WTC11 (cell line): ENCODE data around the gene NOP9. TPM values are rescaled to one million over a fixed set of nuclear protein-coding genes. Genes with fewer than 3 reads are reported as not detected.

ENCODE experiments used
- ATAC-seq: fragments of 200-7000 bp; cut with Tn5 transposase; 2 replicates; pipeline ENCODE4 v1.10.0; 2021; ENCODE audit warnings: mild to moderate bottlenecking, moderate library complexity
- CTCF ChIA-PET: fragments of 300-600 bp; sonication (Branson Sonifier 250); formaldehyde crosslinking; loops from one replicate; lab custom pipeline; 2021; ENCODE audit warnings: antibody characterized with exemption; lab: Charles Lee
- POLR2A ChIA-PET: fragments of 350-600 bp; sonication (Branson Sonifier 250); formaldehyde crosslinking; loops from one replicate; lab custom pipeline; 2021; ENCODE audit warnings: antibody characterized with exemption; lab: Charles Lee
- DNase-seq: peaks from one replicate; pipeline ENCODE4 v3.0.0; 2021; ENCODE audit warnings: low spot score
- H3K27ac Mint-ChIP-seq: 2 replicates; pipeline ENCODE4 v1.8.0; 2021; ENCODE audit warnings: mixed read lengths
- H3K27me3 Mint-ChIP-seq: 2 replicates; pipeline ENCODE4 v1.8.0; 2021; ENCODE audit warnings: low read depth, mild to moderate bottlenecking, moderate library complexity, mixed read lengths
- H3K36me3 Mint-ChIP-seq: 2 replicates; pipeline ENCODE4 v1.8.0; 2021; ENCODE audit warnings: mixed read lengths
- H3K4me1 Mint-ChIP-seq: 2 replicates; pipeline ENCODE4 v1.8.0; 2022; ENCODE audit warnings: mixed read lengths
- H3K4me3 Mint-ChIP-seq: 2 replicates; pipeline ENCODE4 v1.8.0; 2021; ENCODE audit warnings: mild to moderate bottlenecking, moderate library complexity, mixed read lengths
- H3K9me3 Mint-ChIP-seq: 2 replicates; pipeline ENCODE4 v1.8.0; 2021; ENCODE audit warnings: mixed read lengths
- ATF1 ChIP-seq: sonication (generic); formaldehyde crosslinking; IDR thresholded peaks from 2 replicates; pipeline ENCODE4 v1.8.1; 2023; ENCODE audit warnings: mild to moderate bottlenecking, moderate library complexity, missing genetic modification reagents
- CBFB ChIP-seq: sonication (generic); formaldehyde crosslinking; IDR thresholded peaks from 2 replicates; pipeline ENCODE4 v1.8.1; 2022; ENCODE audit warnings: mild to moderate bottlenecking, low read depth, missing genetic modification reagents
- CREB1 ChIP-seq: sonication (generic); formaldehyde crosslinking; IDR thresholded peaks from 2 replicates; pipeline ENCODE4 v1.8.0; 2023; ENCODE audit warnings: mild to moderate bottlenecking, missing genetic modification reagents
- EMX1 ChIP-seq: fragments of 250-450 bp; sonication (Bioruptor Pico); IDR thresholded peaks from 2 replicates; pipeline ENCODE4 v1.8.0; 2021; ENCODE audit warnings: mild to moderate bottlenecking
- ETV6 ChIP-seq: sonication (generic); formaldehyde crosslinking; IDR thresholded peaks from 2 replicates; pipeline ENCODE4 v1.8.1; 2022; ENCODE audit warnings: mild to moderate bottlenecking, missing genetic modification reagents
- GABPB1 ChIP-seq: sonication (generic); formaldehyde crosslinking; IDR thresholded peaks from 2 replicates; pipeline ENCODE4 v1.8.1; 2023; ENCODE audit warnings: mild to moderate bottlenecking, missing genetic modification reagents
- GRHL2 ChIP-seq: fragments of 250-450 bp; sonication (Bioruptor Pico); IDR thresholded peaks from 2 replicates; pipeline ENCODE4 v1.8.0; 2022; ENCODE audit warnings: mild to moderate bottlenecking, moderate library complexity; ENCODE audit not compliant: insufficient replicate concordance, severe bottlenecking
- HMGA2 ChIP-seq: fragments of 250-450 bp; sonication (Bioruptor Pico); IDR thresholded peaks from 2 replicates; pipeline ENCODE4 v1.4.0; 2021; ENCODE audit warnings: mild to moderate bottlenecking, moderate library complexity
- IRF2 ChIP-seq: sonication (generic); formaldehyde crosslinking; IDR thresholded peaks from 2 replicates; pipeline ENCODE4 v1.8.0; 2022; ENCODE audit warnings: low read depth, missing genetic modification reagents, borderline replicate concordance
- MAX ChIP-seq: sonication (generic); formaldehyde crosslinking; IDR thresholded peaks from 2 replicates; pipeline ENCODE4 v1.8.0; 2022; ENCODE audit warnings: mild to moderate bottlenecking, missing genetic modification reagents
- MXD4 ChIP-seq: fragments of 250-450 bp; sonication (Bioruptor Pico); IDR thresholded peaks from 2 replicates; pipeline ENCODE4 v1.8.0; 2021; ENCODE audit warnings: mild to moderate bottlenecking, moderate library complexity, borderline replicate concordance
- NFATC4 ChIP-seq: fragments of 250-450 bp; sonication (Bioruptor Pico); IDR thresholded peaks from 2 replicates; pipeline ENCODE4 v1.9.0; 2021; ENCODE audit warnings: mild to moderate bottlenecking
- USF2 ChIP-seq: sonication (generic); formaldehyde crosslinking; IDR thresholded peaks from 2 replicates; pipeline ENCODE4 v1.8.1; 2023; ENCODE audit warnings: mild to moderate bottlenecking, missing genetic modification reagents, moderate library complexity
- ZBTB43 ChIP-seq: sonication (generic); formaldehyde crosslinking; IDR thresholded peaks from 2 replicates; pipeline ENCODE4 v1.8.1; 2023; ENCODE audit warnings: mild to moderate bottlenecking, missing genetic modification reagents
- ZNF138 ChIP-seq: sonication (generic); formaldehyde crosslinking; conservative IDR thresholded peaks from 2 replicates; pipeline ENCODE4 v1.8.1; 2022; ENCODE audit warnings: mild to moderate bottlenecking, moderate library complexity, missing genetic modification reagents
- ZNF396 ChIP-seq: fragments of 250-450 bp; sonication (Bioruptor Pico); IDR thresholded peaks from 2 replicates; pipeline ENCODE4 v1.8.0; 2021; ENCODE audit warnings: mild to moderate bottlenecking, moderate library complexity, borderline replicate concordance
- ZNF512 ChIP-seq: sonication (generic); formaldehyde crosslinking; IDR thresholded peaks from 2 replicates; pipeline ENCODE4 v1.8.1; 2022; ENCODE audit warnings: missing genetic modification reagents, borderline replicate concordance
- ZNF532 ChIP-seq: fragments of 250-450 bp; sonication (Bioruptor Pico); IDR thresholded peaks from 2 replicates; pipeline ENCODE4 v1.9.0; 2021; ENCODE audit warnings: mild to moderate bottlenecking, borderline replicate concordance
- ZNF671 ChIP-seq: fragments of 250-450 bp; sonication (Bioruptor Pico); IDR thresholded peaks from 2 replicates; pipeline ENCODE4 v1.8.0; 2021; ENCODE audit warnings: mild to moderate bottlenecking
- total RNA-seq: library from RNA; stranded (reverse); gene quantifications from 3 replicates; pipeline ENCODE4 v1.2.3, GENCODE V29; 2021
- TF ChIP-seq, protein P1 (sequence below): sonication (generic); formaldehyde crosslinking; IDR thresholded peaks from 2 replicates; pipeline ENCODE4 v1.8.1; 2022; ENCODE audit warnings: mild to moderate bottlenecking, moderate library complexity, missing genetic modification reagents
- TF ChIP-seq, protein P2 (sequence below): fragments of 250-450 bp; sonication (Bioruptor Pico); conservative IDR thresholded peaks from 2 replicates; pipeline ENCODE4 v1.9.0; 2021; ENCODE audit warnings: mild to moderate bottlenecking
- TF ChIP-seq, protein P3 (sequence below): sonication (generic); formaldehyde crosslinking; IDR thresholded peaks from 2 replicates; pipeline ENCODE4 v1.8.0; 2022; ENCODE audit warnings: mild to moderate bottlenecking, missing genetic modification reagents

NOP9 gene
- total RNA-seq, 1 experiment from 2014 or later = 44.4 TPM

- TF ChIP-seq GRHL2 (CRISPR knock-in tag) (no peak), ATF1 (CRISPR knock-in tag) (no peak), ZNF532 (CRISPR knock-in tag) (no peak), USF2 (peak; percentile 79), CREB1 (CRISPR knock-in tag) (no peak), ZNF671 (CRISPR knock-in tag) (no peak), MXD4 (CRISPR knock-in tag) (no peak), EMX1 (CRISPR knock-in tag) (no peak), ETV6 (peak; percentile 97)
- TF ChIP-seq, protein P1, sequence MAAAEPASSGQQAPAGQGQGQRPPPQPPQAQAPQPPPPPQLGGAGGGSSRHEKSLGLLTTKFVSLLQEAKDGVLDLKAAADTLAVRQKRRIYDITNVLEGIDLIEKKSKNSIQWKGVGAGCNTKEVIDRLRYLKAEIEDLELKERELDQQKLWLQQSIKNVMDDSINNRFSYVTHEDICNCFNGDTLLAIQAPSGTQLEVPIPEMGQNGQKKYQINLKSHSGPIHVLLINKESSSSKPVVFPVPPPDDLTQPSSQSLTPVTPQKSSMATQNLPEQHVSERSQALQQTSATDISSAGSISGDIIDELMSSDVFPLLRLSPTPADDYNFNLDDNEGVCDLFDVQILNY (CRISPR knock-in tag) = 0 out of 2 replicates have a peak, but pooled peaks have one; percentile 39
Observed at GRCh38 chr14:24315807-24316596, 16.4 kb downstream of the NOP9 start (continued).

DNA sequence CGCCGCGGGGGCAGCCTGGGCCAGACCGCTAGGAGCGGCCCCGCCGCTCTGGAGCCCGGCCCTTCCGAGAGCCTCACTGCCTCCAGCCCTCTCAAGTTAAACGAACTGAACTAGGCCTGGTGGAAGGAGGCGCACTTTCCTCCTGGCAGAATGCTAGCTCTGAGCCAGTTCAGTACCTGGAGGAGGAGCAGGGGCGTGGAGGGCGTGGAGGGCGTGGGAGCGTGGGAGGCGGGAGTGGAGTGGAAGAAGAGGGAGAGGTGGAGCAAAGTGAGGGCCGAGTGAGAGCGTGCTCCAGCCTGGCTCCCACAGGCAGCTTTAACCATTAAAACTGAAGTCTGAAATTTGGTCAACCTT, 16.9 kb downstream of the NOP9 start:
- H3K27me3 Mint-ChIP-seq = peaks cover 86% of the 10 kb centered on the region
- H3K4me3 Mint-ChIP-seq = no peak overlapping the region
- no peaks in the 10 kb centered on the region; the same call in 1 of the 2 replicates for H3K4me1 Mint-ChIP-seq
- H3K9me3 Mint-ChIP-seq = no peaks in the 10 kb centered on the region
- no peak for DNase-seq
- no peak overlapping the region for H3K27ac Mint-ChIP-seq
- CTCF ChIA-PET = interaction anchor here (1.1 to 3.2 kb wide), 5 partner anchors 9 to 114 kb away, joined by 3 to 21 read pairs (median 10); partner anchors contain the start of genes CIDEB, KHNYN and TINF2
- H3K36me3 Mint-ChIP-seq = no peaks in the 10 kb centered on the region
- POLR2A ChIA-PET = interaction anchor here (0.6 kb wide), 2 partner anchors 104 to 115 kb away, joined by 3 read pairs; no protein-coding TSS in a partner anchor
- ATAC-seq = peak; percentile 33; the same call in 1 of the 2 replicates
- TF ChIP-seq IRF2 (CRISPR knock-in tag) (no peak), CREB1 (CRISPR knock-in tag) (no peak), ZNF512 (CRISPR knock-in tag) (no peak), CBFB (no peak), GABPB1 (CRISPR knock-in tag) (no peak), ZBTB43 (CRISPR knock-in tag) (no peak), MAX (CRISPR knock-in tag) (no peak), NFATC4 (no peak), ZNF396 (CRISPR knock-in tag) (no peak), ZNF138 (CRISPR knock-in tag) (no peak), HMGA2 (CRISPR knock-in tag) (no peak)
- TF ChIP-seq, protein P2, sequence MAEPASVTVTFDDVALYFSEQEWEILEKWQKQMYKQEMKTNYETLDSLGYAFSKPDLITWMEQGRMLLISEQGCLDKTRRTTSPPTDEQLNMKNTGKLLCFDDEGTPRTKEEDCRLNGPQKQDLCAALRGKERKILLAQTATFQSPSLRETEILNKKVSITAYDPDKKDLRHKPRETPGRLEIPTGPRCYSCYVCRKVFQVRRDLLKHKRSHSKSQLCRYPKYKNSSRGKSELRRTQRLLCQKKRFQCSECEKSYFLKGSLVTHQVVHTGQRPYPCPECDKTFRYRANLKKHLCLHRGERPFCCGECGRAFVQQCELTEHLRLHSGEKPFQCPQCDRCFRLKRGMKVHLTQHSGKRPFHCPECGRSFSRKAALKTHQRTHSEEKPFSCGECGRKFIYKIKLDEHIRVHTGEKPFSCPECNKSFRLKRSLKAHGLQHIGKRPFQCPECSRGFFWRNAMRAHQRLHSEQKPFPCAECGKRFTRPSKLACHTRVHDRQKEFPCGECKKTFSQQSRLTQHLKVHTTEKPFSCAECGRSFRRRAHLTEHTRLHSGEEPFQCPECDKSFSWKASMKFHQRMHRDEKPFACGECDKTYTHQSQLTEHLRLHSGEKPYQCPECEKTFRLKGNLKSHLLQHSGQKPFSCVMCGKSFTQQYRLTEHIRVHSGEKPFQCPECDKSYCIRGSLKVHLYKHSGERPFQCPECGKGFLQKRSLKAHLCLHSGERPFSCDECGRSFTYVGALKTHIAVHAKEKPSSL (CRISPR knock-in tag) = no peak
- TF ChIP-seq, protein P3, sequence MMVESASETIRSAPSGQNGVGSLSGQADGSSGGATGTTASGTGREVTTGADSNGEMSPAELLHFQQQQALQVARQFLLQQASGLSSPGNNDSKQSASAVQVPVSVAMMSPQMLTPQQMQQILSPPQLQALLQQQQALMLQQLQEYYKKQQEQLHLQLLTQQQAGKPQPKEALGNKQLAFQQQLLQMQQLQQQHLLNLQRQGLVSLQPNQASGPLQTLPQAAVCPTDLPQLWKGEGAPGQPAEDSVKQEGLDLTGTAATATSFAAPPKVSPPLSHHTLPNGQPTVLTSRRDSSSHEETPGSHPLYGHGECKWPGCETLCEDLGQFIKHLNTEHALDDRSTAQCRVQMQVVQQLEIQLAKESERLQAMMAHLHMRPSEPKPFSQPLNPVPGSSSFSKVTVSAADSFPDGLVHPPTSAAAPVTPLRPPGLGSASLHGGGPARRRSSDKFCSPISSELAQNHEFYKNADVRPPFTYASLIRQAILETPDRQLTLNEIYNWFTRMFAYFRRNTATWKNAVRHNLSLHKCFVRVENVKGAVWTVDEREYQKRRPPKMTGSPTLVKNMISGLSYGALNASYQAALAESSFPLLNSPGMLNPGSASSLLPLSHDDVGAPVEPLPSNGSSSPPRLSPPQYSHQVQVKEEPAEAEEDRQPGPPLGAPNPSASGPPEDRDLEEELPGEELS (CRISPR knock-in tag) = no peak; the same call in 1 of the 2 replicates
